NCI-H774 (cell line): Measurements from ENCODE around the gene FYTTD1.

Experiments
- DNase-seq: peaks from one replicate; lab custom pipeline; 2025; lab: John Stamatoyannopoulos, UW

Gene FYTTD1

GRCh38 chr3:197833930-197834715, 84.4 kb downstream of the FYTTD1 start:
- no peak for DNase-seq

- DNase-seq: no peak
These were observed 85.8 kb downstream of the FYTTD1 start for GRCh38 chr3:197835509-197835908.

- DNase-seq: no peak
These were observed 86.6 kb downstream of the FYTTD1 start for GRCh38 chr3:197836244-197836643.
